Hepatocyte (in vitro differentiated cells): ENCODE measurements around the gene SLCO3A1. TPM values are rescaled to one million over a fixed set of nuclear protein-coding genes. Genes with fewer than 3 reads are reported as not detected.

Experiments used
- DNase-seq: peaks from one replicate; pipeline ENCODE4 v3.0.0-alpha.2; 2016; ENCODE audit warnings: low spot score
- H2AFZ ChIP-seq: fragments of 200-600 bp; sonication (generic); 2 replicates; pipeline ENCODE4 v1.6.0; 2016; ENCODE audit warnings: antibody characterized with exemption, mild to moderate bottlenecking
- H3K27ac ChIP-seq: fragments of 200-600 bp; sonication (generic); 2 replicates; pipeline ENCODE4 v1.5.1; 2016; ENCODE audit warnings: mild to moderate bottlenecking
- H3K27me3 ChIP-seq: fragments of 200-600 bp; sonication (generic); 2 replicates; pipeline ENCODE4 v1.6.1; 2016
- H3K36me3 ChIP-seq: fragments of 200-600 bp; sonication (generic); replicated peaks from 2 replicates; pipeline ENCODE4 v1.5.1; 2016; ENCODE audit warnings: low read depth; ENCODE audit not compliant: insufficient read depth
- H3K4me1 ChIP-seq: fragments of 200-600 bp; sonication (generic); 2 replicates; pipeline ENCODE4 v1.5.1; 2016; ENCODE audit warnings: mild to moderate bottlenecking, moderate library complexity; ENCODE audit not compliant: insufficient read depth
- H3K4me2 ChIP-seq: fragments of 200-600 bp; sonication (generic); 2 replicates; pipeline ENCODE4 v1.6.0; 2016
- H3K4me3 ChIP-seq: fragments of 200-600 bp; sonication (generic); 2 replicates; pipeline ENCODE4 v1.5.1; 2016; ENCODE audit warnings: mild to moderate bottlenecking
- H3K79me2 ChIP-seq: fragments of 200-600 bp; sonication (generic); 2 replicates; pipeline ENCODE4 v1.6.0; 2017; ENCODE audit warnings: mild to moderate bottlenecking
- H3K9me2 ChIP-seq: fragments of 200-600 bp; sonication (generic); replicated peaks from 2 replicates; pipeline ENCODE4 v1.6.0; 2017; ENCODE audit warnings: mild to moderate bottlenecking; ENCODE audit not compliant: insufficient read depth
- H3K9me3 ChIP-seq: fragments of 200-600 bp; sonication (generic); 2 replicates; pipeline ENCODE4 v1.5.1; 2016; ENCODE audit warnings: low read depth, mild to moderate bottlenecking
- H4K20me1 ChIP-seq: fragments of 200-600 bp; sonication (generic); 2 replicates; pipeline ENCODE4 v1.6.0; 2016; ENCODE audit warnings: mild to moderate bottlenecking; ENCODE audit not compliant: insufficient read depth, poor library complexity, severe bottlenecking
- EZH2 ChIP-seq: fragments of 200-600 bp; sonication (generic); IDR thresholded peaks from 2 replicates; pipeline ENCODE4 v1.6.1; 2016; ENCODE audit warnings: antibody characterized with exemption, mild to moderate bottlenecking, borderline replicate concordance
- EZH2phosphoT487 ChIP-seq: fragments of 200-600 bp; sonication (generic); IDR thresholded peaks from one replicate; pipeline ENCODE4 v1.6.1; 2018; ENCODE audit warnings: antibody characterized with exemption, mild to moderate bottlenecking, low read depth, moderate library complexity; ENCODE audit not compliant: unreplicated experiment, severe bottlenecking
- WGBS: methylation state at CpG from one replicate; pipeline ENCODE4 v1.1.6; 2016; ENCODE audit warnings: low lambda C conversion rate; ENCODE audit errors: missing lambda C conversion rate; 5-methylcytosine and 5-hydroxymethylcytosine counted together
- polyA plus RNA-seq: library from polyadenylated mRNA; unstranded; fragments of >200 nt; fragmentation: Nextera tagmentation; extraction: Ambion mirVana; gene quantifications from 2 replicates; pipeline ENCODE4 v1.2.1, GENCODE V29; 2016
- total RNA-seq: library from RNA; depleted of rRNA; stranded (reverse); fragments of >200 nt; gene quantifications from 2 replicates; pipeline ENCODE4 v1.2.3, GENCODE V29; 2014
- TF ChIP-seq, protein P1 (sequence below): fragments of 200-600 bp; sonication (generic); IDR thresholded peaks from 2 replicates; pipeline ENCODE4 v1.5.1; 2016; ENCODE audit warnings: antibody characterized with exemption, mild to moderate bottlenecking; ENCODE audit not compliant: poor library complexity

Gene SLCO3A1
- total and polyA plus RNA-seq, 2 experiments from 2014 or later, result 1.3 to 5.4 TPM

DNA sequence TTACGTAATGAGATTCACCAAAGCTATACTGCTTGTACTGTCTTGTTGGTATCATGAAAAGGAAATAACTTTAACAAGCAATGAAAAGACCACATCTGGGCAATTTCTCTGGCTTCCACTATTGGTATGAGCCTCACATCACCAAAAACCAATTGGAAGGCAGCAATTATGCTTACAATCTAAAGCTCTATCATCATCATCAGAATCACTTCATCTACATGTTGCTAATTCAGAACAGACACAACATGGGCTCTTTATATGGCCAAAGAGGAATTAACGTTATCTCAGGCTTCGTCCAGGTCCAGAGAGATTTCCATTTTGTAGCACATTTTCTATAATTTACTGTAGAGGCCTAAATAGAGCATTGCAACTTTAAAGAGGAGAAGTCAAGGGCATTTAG is 36.6 kb upstream of the SLCO3A1 start:
- Histone ChIP-seq H3K9me3 (no peaks in the 10 kb centered on the region), H4K20me1 (no peaks in the 10 kb centered on the region), H2AFZ (no peak overlapping the region), H3K27me3 (peaks cover 2% of the 10 kb centered on the region), H3K9me2 (no peaks in the 10 kb centered on the region), H3K27ac (no peak overlapping the region), H3K4me3 (no peak overlapping the region), H3K79me2 (no peaks in the 10 kb centered on the region), H3K4me2 (no peak overlapping the region), H3K4me1 (no peaks in the 10 kb centered on the region), H3K36me3 (no peaks in the 10 kb centered on the region)
- WGBS, result 74% methylated on average over 3 of the region's 3 CpGs
- DNase-seq, result no peak
- TF ChIP-seq, protein P1, sequence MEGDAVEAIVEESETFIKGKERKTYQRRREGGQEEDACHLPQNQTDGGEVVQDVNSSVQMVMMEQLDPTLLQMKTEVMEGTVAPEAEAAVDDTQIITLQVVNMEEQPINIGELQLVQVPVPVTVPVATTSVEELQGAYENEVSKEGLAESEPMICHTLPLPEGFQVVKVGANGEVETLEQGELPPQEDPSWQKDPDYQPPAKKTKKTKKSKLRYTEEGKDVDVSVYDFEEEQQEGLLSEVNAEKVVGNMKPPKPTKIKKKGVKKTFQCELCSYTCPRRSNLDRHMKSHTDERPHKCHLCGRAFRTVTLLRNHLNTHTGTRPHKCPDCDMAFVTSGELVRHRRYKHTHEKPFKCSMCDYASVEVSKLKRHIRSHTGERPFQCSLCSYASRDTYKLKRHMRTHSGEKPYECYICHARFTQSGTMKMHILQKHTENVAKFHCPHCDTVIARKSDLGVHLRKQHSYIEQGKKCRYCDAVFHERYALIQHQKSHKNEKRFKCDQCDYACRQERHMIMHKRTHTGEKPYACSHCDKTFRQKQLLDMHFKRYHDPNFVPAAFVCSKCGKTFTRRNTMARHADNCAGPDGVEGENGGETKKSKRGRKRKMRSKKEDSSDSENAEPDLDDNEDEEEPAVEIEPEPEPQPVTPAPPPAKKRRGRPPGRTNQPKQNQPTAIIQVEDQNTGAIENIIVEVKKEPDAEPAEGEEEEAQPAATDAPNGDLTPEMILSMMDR, result no peak
- TF ChIP-seq EZH2 (no peak), EZH2phosphoT487 (no peak)

DNA sequence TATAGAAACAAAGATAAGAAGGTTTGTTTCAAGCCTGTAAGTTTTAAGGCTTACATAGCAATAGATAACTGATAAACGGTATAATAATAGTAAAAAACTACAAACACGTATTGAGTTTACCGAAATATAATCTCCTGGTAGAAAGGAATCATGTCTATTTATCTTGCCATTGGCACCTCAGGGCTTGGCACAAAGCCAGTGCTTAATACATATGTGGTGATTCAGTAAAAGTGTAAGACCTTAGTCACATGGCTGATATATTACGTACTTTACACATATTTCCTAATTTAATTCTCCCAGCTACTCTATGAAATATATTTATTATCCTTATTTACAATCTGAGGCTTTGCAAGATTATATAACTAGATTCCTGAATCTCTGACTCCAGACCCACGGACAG is 32.0 kb upstream of the SLCO3A1 start:
- Histone ChIP-seq H3K9me2 (no peaks in the 10 kb centered on the region), H3K36me3 (no peaks in the 10 kb centered on the region), H3K9me3 (no peaks in the 10 kb centered on the region), H3K4me2 (no peak overlapping the region), H3K27ac (no peak overlapping the region), H4K20me1 (no peaks in the 10 kb centered on the region), H3K27me3 (peaks cover 8% of the 10 kb centered on the region), H3K4me3 (no peak overlapping the region), H3K79me2 (no peaks in the 10 kb centered on the region), H3K4me1 (no peaks in the 10 kb centered on the region), H2AFZ (no peak overlapping the region)
- 78% methylated on average over 5 of the region's 5 CpGs for WGBS
- no peak for DNase-seq
- TF ChIP-seq, protein P1, result no peak

DNA sequence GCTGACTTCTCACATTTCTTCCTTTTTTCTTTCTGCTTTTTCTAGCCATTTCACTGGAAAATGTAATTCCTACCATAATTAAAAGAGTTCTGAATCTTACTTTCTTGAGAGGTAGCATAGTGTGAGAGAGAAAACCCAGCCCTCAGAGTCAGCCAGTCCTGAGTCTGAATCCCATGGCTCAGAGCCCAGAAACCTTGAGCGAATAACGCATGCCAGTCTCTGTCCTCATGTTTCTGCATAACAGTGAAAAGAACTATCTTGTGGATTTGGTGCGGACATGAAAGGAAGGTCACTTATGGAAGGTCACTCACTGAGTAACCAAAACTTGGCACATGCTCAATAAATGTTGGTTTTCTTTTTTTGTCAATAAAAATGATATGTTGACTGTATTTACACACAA is 29.3 kb upstream of the SLCO3A1 start:
- Histone ChIP-seq H2AFZ (no peak overlapping the region), H3K9me2 (no peaks in the 10 kb centered on the region), H3K79me2 (no peaks in the 10 kb centered on the region), H3K4me3 (no peak overlapping the region), H3K27ac (no peak overlapping the region), H3K4me2 (no peak overlapping the region), H3K4me1 (no peaks in the 10 kb centered on the region), H3K36me3 (no peaks in the 10 kb centered on the region), H4K20me1 (no peaks in the 10 kb centered on the region), H3K9me3 (no peaks in the 10 kb centered on the region), H3K27me3 (peaks cover 8% of the 10 kb centered on the region)
- WGBS, result 46% methylated on average over 3 of the region's 3 CpGs
- TF ChIP-seq, protein P1, result no peak
- no peak for TF ChIP-seq EZH2phosphoT487
- no peak for TF ChIP-seq EZH2
- DNase-seq, result peak; percentile 33

DNA sequence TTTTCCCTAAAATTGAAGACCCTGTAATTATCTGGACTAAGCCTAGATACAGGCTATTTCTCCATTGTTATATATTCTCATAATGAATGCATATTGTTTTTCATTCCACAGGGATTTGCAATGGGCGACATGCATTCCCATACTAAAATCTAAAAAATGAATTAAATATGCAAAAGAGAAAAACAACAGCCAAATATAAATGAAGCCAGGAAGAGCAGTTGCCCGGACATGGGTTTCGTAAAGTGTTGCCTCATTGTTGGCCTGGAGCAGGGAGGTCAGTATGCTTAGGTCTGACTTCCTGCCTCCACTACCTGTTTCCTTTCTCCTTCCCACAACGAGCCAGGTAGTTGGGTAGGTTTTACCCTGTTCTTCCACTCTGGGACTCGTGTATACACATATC is 27.1 kb upstream of the SLCO3A1 start:
- Histone ChIP-seq H2AFZ (no peak overlapping the region), H3K4me3 (no peak overlapping the region), H3K4me1 (no peaks in the 10 kb centered on the region), H3K27ac (no peak overlapping the region), H3K27me3 (peaks cover 8% of the 10 kb centered on the region), H3K4me2 (no peak overlapping the region), H3K36me3 (no peaks in the 10 kb centered on the region), H4K20me1 (no peaks in the 10 kb centered on the region), H3K9me3 (no peaks in the 10 kb centered on the region), H3K9me2 (no peaks in the 10 kb centered on the region), H3K79me2 (no peaks in the 10 kb centered on the region)
- TF ChIP-seq, protein P1, result no peak
- TF ChIP-seq EZH2phosphoT487 (no peak), EZH2 (no peak)
- no peak for DNase-seq
- WGBS, result 85% methylated on average over 5 of the region's 5 CpGs
